Activated CD8-positive, alpha-beta memory T cell treated with anti-CD3 and anti-CD28 coated beads for 4 hours (primary cell): ENCODE measurements around the gene SUPT3H.
A peak's percentile ranks its signal among the peaks of the same experiment; 100 is the strongest.
"Not testable (repeated sequence)": the region's sequence is repeated elsewhere in the genome, so short reads cannot be mapped to it uniquely, and the experiment has no call there.

ENCODE experiments used
- DNase-seq, 2 donors: peaks; one replicate each; pipeline ENCODE4 v3.0.0-alpha.2; 2020; ENCODE audit warnings: low read depth in 2 of 2

SUPT3H gene

GRCh38 chr6:45184040-45184439 lies 193.7 kb downstream of the SUPT3H start:
- no peak for DNase-seq

GRCh38 chr6:45176373-45176772 lies 201.4 kb downstream of the SUPT3H start:
- DNase-seq = not testable (repeated sequence)

GRCh38 chr6:45175272-45175671 lies 202.5 kb downstream of the SUPT3H start:
- no peak for DNase-seq

GRCh38 chr6:45174045-45174444 lies 203.7 kb downstream of the SUPT3H start:
- DNase-seq = no peak

- no peak for DNase-seq
Measured at GRCh38 chr6:45171380-45171779, 206.4 kb downstream of the SUPT3H start.

- DNase-seq = no peak
Measured at GRCh38 chr6:45170309-45170708, 207.4 kb downstream of the SUPT3H start.

- no peak for DNase-seq
Measured at GRCh38 chr6:45169815-45170214, 207.9 kb downstream of the SUPT3H start.

- peak in 1 of 2 donors; percentile 6 for DNase-seq
Measured at GRCh38 chr6:45163952-45164766, 213.6 kb downstream of the SUPT3H start.

GRCh38 chr6:45160305-45160704 lies 217.4 kb downstream of the SUPT3H start:
- no peak for DNase-seq

GRCh38 chr6:45156075-45156474 lies 221.7 kb downstream of the SUPT3H start:
- no peak for DNase-seq

- no peak for DNase-seq
Measured at GRCh38 chr6:45155341-45155894, 222.3 kb downstream of the SUPT3H start.

- no peak for DNase-seq
Measured at GRCh38 chr6:45154679-45155078, 223.1 kb downstream of the SUPT3H start.

GRCh38 chr6:45148711-45149341 lies 228.9 kb downstream of the SUPT3H start:
- DNase-seq = no peak

- DNase-seq = no peak
Measured at GRCh38 chr6:45148278-45148677, 229.5 kb downstream of the SUPT3H start.

GRCh38 chr6:45145658-45146057 lies 232.1 kb downstream of the SUPT3H start:
- DNase-seq = not testable (repeated sequence)

- DNase-seq = no peak
Measured at GRCh38 chr6:45138765-45139164, 239.0 kb downstream of the SUPT3H start.

GRCh38 chr6:45136495-45136894 lies 241.2 kb downstream of the SUPT3H start:
- no peak for DNase-seq

- DNase-seq = no peak
Measured at GRCh38 chr6:45132658-45133294, 245.0 kb downstream of the SUPT3H start.

- DNase-seq = no peak
Measured at GRCh38 chr6:45132059-45132458, 245.7 kb downstream of the SUPT3H start.

GRCh38 chr6:45129051-45129450 lies 248.7 kb downstream of the SUPT3H start:
- DNase-seq = no peak

- no peak for DNase-seq
Measured at GRCh38 chr6:45127185-45127584, 250.5 kb downstream of the SUPT3H start.

GRCh38 chr6:45126033-45126432 lies 251.7 kb downstream of the SUPT3H start:
- no peak for DNase-seq

GRCh38 chr6:45123023-45123422 lies 254.7 kb downstream of the SUPT3H start:
- no peak for DNase-seq
